Stimulated activated naive CD4-positive, alpha-beta T cell treated with Interleukin-2 at 50 U/mL for 16 hours (primary cell): ENCODE results near the gene PRG3.
A peak's percentile ranks its signal among the peaks of the same experiment; 100 is the strongest.
"Not testable (repeated sequence)": the region's sequence is repeated elsewhere in the genome, so short reads cannot be mapped to it uniquely, and the experiment has no call there.

Source experiments
- DNase-seq: peaks from one replicate; lab custom pipeline; 2025; lab: John Stamatoyannopoulos, UW

Gene PRG3

DNA sequence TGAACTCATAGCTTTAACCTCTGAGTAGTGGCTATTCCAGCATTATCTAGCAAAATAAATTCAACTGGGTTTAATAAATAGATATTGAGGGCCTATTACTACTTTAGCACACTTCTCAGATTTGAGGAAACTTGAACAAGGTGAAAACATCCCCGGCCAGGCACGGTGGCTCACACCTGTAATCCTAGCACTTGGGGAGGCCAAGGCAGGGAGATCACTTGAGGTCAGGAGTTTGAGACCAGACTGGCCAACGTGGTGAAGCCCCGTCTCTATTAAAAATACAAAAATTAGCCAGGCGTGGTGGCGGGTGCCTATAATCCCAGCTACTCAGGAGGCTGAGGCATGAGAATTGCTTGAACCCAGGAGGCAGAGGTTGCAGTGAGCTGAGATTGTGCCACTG lies 44.1 kb downstream of the PRG3 start:
- DNase-seq, result not testable (repeated sequence)

DNA sequence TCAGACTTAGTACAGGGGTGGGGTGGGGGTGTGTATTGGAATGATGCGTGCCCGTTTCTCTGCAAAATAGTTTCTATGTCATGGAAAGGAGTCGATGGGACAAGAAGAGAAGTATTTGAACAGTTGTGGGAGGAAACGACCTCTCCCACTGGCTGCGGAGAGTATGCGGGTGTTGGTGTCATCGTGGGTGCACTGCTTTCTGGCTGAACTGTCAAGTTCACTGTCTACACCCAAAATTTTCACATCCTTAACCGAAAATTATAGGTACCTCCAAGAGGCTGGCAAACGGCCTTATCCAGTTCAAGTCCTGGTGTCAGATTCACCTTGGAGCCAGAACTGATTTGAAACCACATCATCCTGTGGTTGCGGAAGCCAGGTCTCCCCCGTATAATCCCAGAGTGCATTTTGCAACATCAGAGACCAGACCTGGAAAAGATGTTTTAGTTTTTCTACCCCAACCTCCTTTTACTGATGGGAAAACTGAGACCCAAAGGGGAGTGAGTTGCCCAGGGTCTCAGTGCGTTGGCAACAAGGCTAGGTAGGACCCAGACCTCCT lies 44.8 kb downstream of the PRG3 start:
- peak; percentile 21 for DNase-seq

DNA sequence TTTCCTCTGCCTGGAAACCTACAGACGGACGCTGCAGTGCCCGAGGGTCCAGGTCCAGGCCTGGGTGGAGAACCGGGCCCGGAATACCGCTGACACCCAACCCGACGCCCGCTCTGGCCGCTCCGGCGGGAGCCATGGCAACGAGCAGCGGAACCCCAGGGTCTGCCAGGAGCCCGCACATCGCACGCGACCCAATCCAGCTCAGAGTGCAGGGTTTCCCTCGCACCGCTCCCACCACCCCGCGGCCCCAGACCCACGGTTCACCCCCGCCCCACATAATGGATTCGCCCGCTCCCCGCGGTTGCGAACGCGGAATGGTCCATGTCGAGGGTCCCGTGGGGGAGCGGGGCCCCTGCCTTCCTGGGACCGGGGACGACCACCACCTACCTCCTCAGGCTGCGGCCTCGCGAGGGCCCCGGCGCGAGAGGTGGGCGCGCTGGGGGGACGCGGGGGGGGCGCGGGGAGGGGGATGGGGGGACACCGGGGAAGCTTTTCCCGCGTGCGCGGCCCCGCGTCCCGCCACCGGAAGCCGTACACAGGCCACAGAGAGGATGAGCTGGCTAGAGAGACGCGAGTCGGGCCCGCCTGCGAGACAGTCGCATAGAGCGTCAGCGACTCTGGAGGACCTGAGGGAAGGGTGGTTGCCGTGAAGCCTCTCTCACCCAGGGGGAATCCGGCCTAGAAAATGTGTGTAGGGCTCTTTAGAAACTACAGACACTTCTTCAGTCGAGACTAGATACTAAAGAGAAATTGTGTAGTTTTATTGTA lies 45.4 kb downstream of the PRG3 start, which contains the start of gene SSRP1:
SSRP1 (minus strand) TSS at position 550 of the 768 bp plus-strand sequence. CDS start 771 bp downstream, outside the sequence.
- peak; percentile 85 for DNase-seq

DNA sequence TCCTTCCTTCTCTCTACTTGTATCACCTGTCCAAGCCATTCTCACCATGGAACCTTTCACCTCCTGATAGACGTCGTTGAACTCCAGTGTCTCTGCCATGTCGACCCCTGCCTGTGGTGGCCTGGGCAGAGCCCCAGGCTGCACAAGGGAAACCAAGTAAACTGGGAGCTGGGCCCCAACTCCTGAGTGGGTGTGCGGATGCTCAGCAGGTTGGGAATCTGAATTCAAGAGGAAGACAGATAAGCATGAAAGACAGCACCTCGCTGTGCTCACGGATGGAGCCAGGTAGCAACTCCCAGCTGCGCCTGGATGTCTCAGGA lies 46.0 kb downstream of the PRG3 start:
- DNase-seq, result no peak

DNA sequence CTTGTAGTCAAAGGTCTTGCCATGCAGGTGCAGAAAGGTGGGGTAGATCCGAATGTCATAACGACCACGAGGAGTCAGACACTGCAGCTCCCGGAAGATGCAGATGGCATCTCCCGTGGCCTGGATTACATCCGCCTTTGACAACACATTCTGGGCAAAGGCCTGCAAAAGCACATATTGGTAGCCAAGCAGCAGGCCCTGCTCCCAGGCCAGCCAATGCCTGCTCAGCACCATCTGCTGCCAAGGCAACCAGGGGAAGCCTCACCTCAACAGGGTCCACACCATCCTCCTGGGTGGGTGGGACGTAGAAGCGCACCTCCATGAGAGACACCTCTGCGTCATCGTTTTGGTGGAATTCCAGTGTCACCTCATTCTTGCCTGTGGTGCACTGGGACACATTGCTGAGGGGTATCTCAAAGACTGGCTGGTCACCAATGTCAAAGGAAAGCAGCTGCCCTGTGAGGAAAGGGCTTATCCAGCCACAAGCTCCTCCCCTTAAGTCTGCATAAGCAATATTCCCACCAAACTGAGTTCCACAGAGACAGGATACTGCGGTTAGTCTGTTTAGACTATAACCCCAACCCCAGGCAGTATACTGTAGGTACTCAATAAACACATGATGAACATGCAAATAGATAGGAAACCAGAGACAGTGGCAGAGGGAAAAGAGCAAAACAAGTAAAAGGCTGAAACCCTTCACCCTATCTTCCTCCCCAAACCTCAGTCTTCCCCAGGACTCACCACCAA lies 48.1 kb downstream of the PRG3 start:
- no peak for DNase-seq

DNA sequence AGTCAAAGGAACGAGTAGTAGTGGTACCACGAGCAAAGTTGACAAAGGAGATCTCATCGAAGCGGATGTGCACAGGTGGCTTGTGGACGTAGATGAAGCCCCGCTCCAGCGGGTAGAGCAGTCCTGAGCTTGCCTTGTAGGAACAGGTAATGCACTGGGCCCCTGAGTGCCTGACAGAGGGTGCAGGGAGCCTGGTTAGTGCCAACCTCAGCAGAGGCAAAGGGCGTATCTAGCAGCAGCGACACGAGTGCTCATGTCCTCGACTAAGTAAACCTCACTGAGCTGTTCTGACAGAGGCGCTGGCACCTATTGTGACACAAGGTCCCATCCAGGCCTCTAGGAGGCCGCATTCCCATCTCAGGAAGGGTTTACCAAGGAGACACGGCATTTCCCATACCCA lies 49.2 kb downstream of the PRG3 start:
- no peak for DNase-seq

DNA sequence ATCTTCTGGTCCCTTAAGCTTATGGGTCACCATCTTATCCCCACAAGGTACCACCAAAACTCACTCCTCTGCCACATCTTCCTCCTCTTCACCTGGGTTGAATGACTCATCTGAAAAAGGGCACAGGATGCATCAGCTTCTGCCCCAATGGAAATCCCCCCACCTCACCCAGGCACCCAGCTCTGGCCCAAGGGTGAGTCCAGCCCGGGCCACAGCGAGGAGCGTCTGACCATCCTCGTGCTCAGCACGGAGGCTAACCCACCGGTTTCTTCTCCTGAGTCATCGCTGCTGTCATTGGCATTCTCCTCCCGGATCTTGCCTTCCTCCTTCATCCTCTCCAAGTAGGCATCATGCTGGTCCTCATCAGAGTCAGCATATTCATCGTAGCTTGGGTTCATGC lies 50.9 kb downstream of the PRG3 start:
- no peak for DNase-seq

DNA sequence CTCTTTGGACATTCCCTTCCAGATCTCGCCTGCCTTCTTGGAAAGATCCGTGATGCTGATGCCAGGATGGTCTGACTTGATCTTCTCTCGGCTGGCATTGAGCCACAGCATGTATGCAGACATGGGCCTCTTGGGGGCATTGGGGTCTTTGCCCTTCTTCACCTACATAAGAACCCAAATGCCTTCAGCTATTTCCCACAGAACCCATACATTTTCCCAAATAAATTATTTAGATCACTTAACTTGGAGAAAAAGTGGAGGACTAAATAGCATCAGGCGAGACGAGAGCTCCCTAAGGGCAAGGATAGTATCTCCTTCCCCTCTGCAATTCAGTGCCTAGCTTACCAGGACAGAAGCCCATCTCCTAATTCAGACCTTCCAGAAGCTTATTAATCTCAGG lies 53.2 kb downstream of the PRG3 start:
- no peak for DNase-seq
